Neural cell (in vitro differentiated cells): ENCODE results near the gene BCDIN3D. TPM values are rescaled to one million over a fixed set of nuclear protein-coding genes. Genes with fewer than 3 reads are reported as not detected.

Experiments used
- H2AFZ ChIP-seq: fragments of 200-600, 300-800 bp; sonication (generic), shearing (Covaris generic); 2 replicates; pipeline ENCODE4 v1.6.0; 2014; ENCODE audit warnings: low read depth, mild to moderate bottlenecking, antibody characterized with exemption, low read length, moderate library complexity
- H3F3A ChIP-seq: fragments of 200-600 bp; shearing (Covaris generic); 2 replicates; pipeline ENCODE4 v1.6.1; 2016; ENCODE audit warnings: mild to moderate bottlenecking, moderate library complexity, mixed read lengths, antibody characterized with exemption, low read length; ENCODE audit not compliant: insufficient read depth, poor library complexity, severe bottlenecking
- H3K27ac ChIP-seq: fragments of 200-600, 300-800 bp; sonication (generic), shearing (Covaris generic); 2 replicates; pipeline ENCODE4 v1.5.1; 2014; ENCODE audit warnings: mild to moderate bottlenecking, low read length, moderate library complexity
- H3K27me3 ChIP-seq: fragments of 300-800, 200-600 bp; sonication (generic), shearing (Covaris generic); 2 replicates; pipeline ENCODE4 v1.6.0; 2014; ENCODE audit warnings: mild to moderate bottlenecking, low read depth, low read length, moderate library complexity; ENCODE audit not compliant: insufficient read depth
- H3K36me3 ChIP-seq: fragments of 300-800, 200-600 bp; sonication (generic), shearing (Covaris generic); 2 replicates; pipeline ENCODE4 v1.5.1; 2014; ENCODE audit warnings: mild to moderate bottlenecking, antibody characterized with exemption, low read length, moderate library complexity; ENCODE audit not compliant: insufficient read depth
- H3K4me2 ChIP-seq: fragments of 300-800, 200-600 bp; sonication (generic), shearing (Covaris generic); 2 replicates; pipeline ENCODE4 v1.6.0; 2014; ENCODE audit warnings: mild to moderate bottlenecking, low read length
- H3K4me3 ChIP-seq: fragments of 300-800, 200-600 bp; sonication (generic), shearing (Covaris generic); 2 replicates; pipeline ENCODE4 v1.5.1; 2014; ENCODE audit warnings: mild to moderate bottlenecking, low read length, moderate library complexity
- H3K79me2 ChIP-seq: fragments of 200-600 bp; shearing (Covaris generic); replicated peaks from 2 replicates; pipeline ENCODE4 v1.6.0; 2014; ENCODE audit warnings: mild to moderate bottlenecking, low read length, moderate library complexity; ENCODE audit not compliant: insufficient read depth
- H3K9ac ChIP-seq: fragments of 300-800, 200-600 bp; sonication (generic), shearing (Covaris generic); 2 replicates; pipeline ENCODE4 v1.6.1; 2016; ENCODE audit warnings: mild to moderate bottlenecking, low read length, mixed read lengths
- H3K9me2 ChIP-seq: fragments of 200-600 bp; shearing (Covaris generic); 2 replicates; pipeline ENCODE4 v1.6.1; 2016; ENCODE audit warnings: mild to moderate bottlenecking, low read length, mixed read lengths; ENCODE audit not compliant: insufficient read depth
- H3K9me3 ChIP-seq: fragments of 200-600, 300-800 bp; sonication (generic), shearing (Covaris generic); 2 replicates; pipeline ENCODE4 v1.6.1; 2016; ENCODE audit warnings: mild to moderate bottlenecking, mixed run types, low read length, moderate library complexity, mixed read lengths
- H4K20me1 ChIP-seq: fragments of 200-600 bp; shearing (Covaris generic); 2 replicates; pipeline ENCODE4 v1.6.1; 2016; ENCODE audit warnings: mild to moderate bottlenecking, mixed run types; ENCODE audit not compliant: insufficient read depth
- EZH2 ChIP-seq: fragments of 200-600, 300-800 bp; shearing (Covaris generic), sonication (generic); IDR thresholded peaks from 2 replicates; pipeline ENCODE4 v1.6.1; 2014; ENCODE audit warnings: antibody characterized with exemption, low read length, borderline replicate concordance, mild to moderate bottlenecking; ENCODE audit not compliant: insufficient read depth, poor library complexity, severe bottlenecking
- MXI1 ChIP-seq: fragments of 450-650 bp; conservative IDR thresholded peaks from 2 replicates; pipeline ENCODE4 v1.6.1; 2014; ENCODE audit warnings: antibody characterized with exemption, mild to moderate bottlenecking; ENCODE audit not compliant: poor library complexity, severe bottlenecking
- POLR2AphosphoS5 ChIP-seq: IDR thresholded peaks from 2 replicates; pipeline ENCODE4 v1.6.1; 2012
- TAF1 ChIP-seq: IDR thresholded peaks from 2 replicates; pipeline ENCODE4 v1.6.1; 2012; ENCODE audit warnings: low read depth
- polyA plus RNA-seq: library from polyadenylated mRNA; depleted of rRNA; stranded (reverse); fragments of >200 nt; gene quantifications from 2 replicates; pipeline ENCODE4 v1.2.3, GENCODE V29; 2014
- TF ChIP-seq, protein P1 (sequence below): IDR thresholded peaks from 2 replicates; pipeline ENCODE4 v1.6.1; 2012; ENCODE audit warnings: borderline replicate concordance

Gene BCDIN3D
- polyA plus RNA-seq, 1 donor from 2014 or later = 10.0 TPM

GRCh38 chr12:49792181-49792970 lies 50.5 kb downstream of the BCDIN3D start:
- Histone ChIP-seq H3F3A (no peaks in the 10 kb centered on the region), H3K9ac (no peak overlapping the region), H3K9me3 (no peaks in the 10 kb centered on the region), H3K79me2 (no peaks in the 10 kb centered on the region), H3K4me3 (no peak overlapping the region), H2AFZ (no peak overlapping the region), H3K36me3 (no peaks in the 10 kb centered on the region), H3K27ac (no peak overlapping the region), H3K27me3 (no peaks in the 10 kb centered on the region), H4K20me1 (no peaks in the 10 kb centered on the region), H3K4me2 (no peak overlapping the region), H3K9me2 (no peaks in the 10 kb centered on the region)
- no peak for TF ChIP-seq MXI1
- TF ChIP-seq TAF1 = no peak

DNA sequence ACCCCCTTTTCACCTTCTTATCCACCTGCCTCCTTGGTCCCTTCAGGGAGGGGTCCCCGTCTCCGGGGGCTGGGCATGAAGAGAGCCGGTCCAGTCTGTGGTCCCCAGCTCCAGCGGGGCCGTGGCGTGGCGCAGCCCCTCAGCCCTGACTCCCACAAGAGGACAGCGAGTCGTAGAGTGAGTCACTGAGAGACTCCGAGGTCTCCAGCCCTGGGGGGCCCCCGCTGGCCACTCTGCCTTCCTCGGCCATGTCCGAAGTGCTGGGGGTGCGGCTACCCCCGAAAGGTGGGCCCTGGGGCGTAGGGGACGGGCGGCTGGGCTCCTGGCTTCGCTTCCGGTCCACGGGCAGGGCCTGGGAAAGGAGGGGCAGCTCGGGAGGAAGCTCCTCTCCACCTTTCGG lies 51.2 kb downstream of the BCDIN3D start:
- H3K9me3 ChIP-seq = no peaks in the 10 kb centered on the region
- no peaks in the 10 kb centered on the region for H3K36me3 ChIP-seq
- TF ChIP-seq, protein P1, sequence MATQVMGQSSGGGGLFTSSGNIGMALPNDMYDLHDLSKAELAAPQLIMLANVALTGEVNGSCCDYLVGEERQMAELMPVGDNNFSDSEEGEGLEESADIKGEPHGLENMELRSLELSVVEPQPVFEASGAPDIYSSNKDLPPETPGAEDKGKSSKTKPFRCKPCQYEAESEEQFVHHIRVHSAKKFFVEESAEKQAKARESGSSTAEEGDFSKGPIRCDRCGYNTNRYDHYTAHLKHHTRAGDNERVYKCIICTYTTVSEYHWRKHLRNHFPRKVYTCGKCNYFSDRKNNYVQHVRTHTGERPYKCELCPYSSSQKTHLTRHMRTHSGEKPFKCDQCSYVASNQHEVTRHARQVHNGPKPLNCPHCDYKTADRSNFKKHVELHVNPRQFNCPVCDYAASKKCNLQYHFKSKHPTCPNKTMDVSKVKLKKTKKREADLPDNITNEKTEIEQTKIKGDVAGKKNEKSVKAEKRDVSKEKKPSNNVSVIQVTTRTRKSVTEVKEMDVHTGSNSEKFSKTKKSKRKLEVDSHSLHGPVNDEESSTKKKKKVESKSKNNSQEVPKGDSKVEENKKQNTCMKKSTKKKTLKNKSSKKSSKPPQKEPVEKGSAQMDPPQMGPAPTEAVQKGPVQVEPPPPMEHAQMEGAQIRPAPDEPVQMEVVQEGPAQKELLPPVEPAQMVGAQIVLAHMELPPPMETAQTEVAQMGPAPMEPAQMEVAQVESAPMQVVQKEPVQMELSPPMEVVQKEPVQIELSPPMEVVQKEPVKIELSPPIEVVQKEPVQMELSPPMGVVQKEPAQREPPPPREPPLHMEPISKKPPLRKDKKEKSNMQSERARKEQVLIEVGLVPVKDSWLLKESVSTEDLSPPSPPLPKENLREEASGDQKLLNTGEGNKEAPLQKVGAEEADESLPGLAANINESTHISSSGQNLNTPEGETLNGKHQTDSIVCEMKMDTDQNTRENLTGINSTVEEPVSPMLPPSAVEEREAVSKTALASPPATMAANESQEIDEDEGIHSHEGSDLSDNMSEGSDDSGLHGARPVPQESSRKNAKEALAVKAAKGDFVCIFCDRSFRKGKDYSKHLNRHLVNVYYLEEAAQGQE = no peak
- TF ChIP-seq TAF1 = no peak
- H3K4me3 ChIP-seq = no peak overlapping the region
- no peak overlapping the region for H3K27ac ChIP-seq
- H4K20me1 ChIP-seq = no peaks in the 10 kb centered on the region
- H3F3A ChIP-seq = no peaks in the 10 kb centered on the region
- no peaks in the 10 kb centered on the region for H3K79me2 ChIP-seq
- H3K27me3 ChIP-seq = no peaks in the 10 kb centered on the region
- no peaks in the 10 kb centered on the region for H3K9me2 ChIP-seq
- H2AFZ ChIP-seq = no peak overlapping the region
- H3K9ac ChIP-seq = no peak overlapping the region
- H3K4me2 ChIP-seq = no peak overlapping the region

DNA sequence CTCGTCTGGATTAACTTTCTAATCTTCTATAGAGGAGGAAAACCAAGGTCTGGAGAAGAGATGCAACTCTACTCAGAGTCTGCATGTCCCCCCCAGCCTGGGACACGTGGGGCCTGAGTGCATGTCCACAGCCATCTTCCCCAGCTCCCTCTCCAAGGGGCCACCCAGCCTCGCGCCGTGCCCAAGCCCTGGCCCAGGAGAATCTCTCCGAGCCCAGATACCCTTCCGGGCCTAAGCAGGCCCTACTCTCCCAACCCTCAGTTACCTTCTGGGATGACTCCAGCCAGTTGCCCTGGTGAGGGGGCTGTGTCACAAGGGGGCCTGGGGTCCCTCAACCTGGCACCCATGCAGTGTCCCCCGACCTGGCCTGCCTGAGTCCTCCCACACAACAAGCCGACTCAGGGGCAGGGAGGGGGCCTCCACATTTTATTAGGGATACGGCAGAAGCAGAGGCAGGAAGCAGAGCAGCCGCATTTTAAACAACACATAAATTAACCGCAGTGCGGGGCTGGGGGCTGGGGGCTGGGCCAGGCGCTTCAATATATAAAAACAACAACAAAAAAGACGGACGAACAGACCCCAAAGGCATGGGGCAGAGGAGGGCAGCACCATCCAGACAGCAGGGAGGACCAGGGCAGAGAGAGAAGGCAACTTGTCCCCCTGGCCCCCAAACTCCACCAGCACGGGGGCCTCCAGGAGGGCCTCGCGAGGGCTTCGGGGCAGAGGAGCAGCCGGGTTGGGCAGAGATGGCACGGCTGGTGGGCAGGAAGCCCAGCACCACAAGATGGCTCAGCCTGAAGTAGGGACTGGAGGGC lies 52.0 kb downstream of the BCDIN3D start:
- Histone ChIP-seq H3K9me2 (no peaks in the 10 kb centered on the region), H3K9me3 (no peaks in the 10 kb centered on the region), H3K36me3 (no peaks in the 10 kb centered on the region), H3F3A (no peaks in the 10 kb centered on the region), H3K79me2 (no peaks in the 10 kb centered on the region), H3K4me3 (no peak overlapping the region), H3K27me3 (no peaks in the 10 kb centered on the region), H3K9ac (no peak overlapping the region), H4K20me1 (no peaks in the 10 kb centered on the region), H3K27ac (no peak overlapping the region), H3K4me2 (no peak overlapping the region), H2AFZ (no peak overlapping the region)
- TF ChIP-seq EZH2 = no peak
- TF ChIP-seq, protein P1 = no peak
- TF ChIP-seq MXI1 = no peak
- TF ChIP-seq TAF1 = no peak
- TF ChIP-seq POLR2AphosphoS5 = no peak
